Esophagus squamous epithelium (tissue), 4 donors: ENCODE results near the gene TOGARAM2.

Source experiments
- POLR2A ChIP-seq, 4 donors: fragments of 450-650 bp; IDR thresholded peaks; one replicate each; pipeline ENCODE4 v1.6.1; 2017; ENCODE audit warnings: antibody characterized with exemption in 4 of 4, mild to moderate bottlenecking in 4 of 4, moderate library complexity in 3 of 4
- TF ChIP-seq, protein P1 (sequence below), 6 experiments: fragments of 450-650 bp in 4 of 6; fragments of 200-600 bp in 2 of 6; sonication (generic) in 2 of 6; IDR thresholded peaks; one replicate each; pipeline ENCODE4 v1.5.1; 2016 to 2019; ENCODE audit warnings: antibody characterized with exemption in 6 of 6, mild to moderate bottlenecking in 4 of 6, moderate library complexity in 4 of 6

DNA sequence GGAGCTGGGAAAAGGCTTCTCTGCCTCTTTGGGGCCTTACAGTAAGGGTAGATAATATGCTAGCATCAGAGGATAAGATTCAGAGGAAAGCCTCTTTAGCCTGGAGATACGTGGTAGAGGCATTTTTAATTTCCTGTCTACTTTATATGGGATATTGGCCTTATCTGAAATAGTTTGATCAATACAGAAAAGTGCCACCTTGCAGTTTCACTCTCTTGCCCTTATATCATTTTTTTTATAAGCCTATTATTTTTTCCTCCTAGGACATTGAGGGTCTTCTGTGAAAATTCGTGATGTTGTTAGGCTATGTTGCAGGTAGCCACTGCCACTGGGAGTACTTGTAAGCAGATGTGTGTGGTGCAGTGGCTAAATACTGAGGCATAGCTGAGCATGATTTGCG is 40.1 kb upstream of the TOGARAM2 start:
- TF ChIP-seq, protein P1, sequence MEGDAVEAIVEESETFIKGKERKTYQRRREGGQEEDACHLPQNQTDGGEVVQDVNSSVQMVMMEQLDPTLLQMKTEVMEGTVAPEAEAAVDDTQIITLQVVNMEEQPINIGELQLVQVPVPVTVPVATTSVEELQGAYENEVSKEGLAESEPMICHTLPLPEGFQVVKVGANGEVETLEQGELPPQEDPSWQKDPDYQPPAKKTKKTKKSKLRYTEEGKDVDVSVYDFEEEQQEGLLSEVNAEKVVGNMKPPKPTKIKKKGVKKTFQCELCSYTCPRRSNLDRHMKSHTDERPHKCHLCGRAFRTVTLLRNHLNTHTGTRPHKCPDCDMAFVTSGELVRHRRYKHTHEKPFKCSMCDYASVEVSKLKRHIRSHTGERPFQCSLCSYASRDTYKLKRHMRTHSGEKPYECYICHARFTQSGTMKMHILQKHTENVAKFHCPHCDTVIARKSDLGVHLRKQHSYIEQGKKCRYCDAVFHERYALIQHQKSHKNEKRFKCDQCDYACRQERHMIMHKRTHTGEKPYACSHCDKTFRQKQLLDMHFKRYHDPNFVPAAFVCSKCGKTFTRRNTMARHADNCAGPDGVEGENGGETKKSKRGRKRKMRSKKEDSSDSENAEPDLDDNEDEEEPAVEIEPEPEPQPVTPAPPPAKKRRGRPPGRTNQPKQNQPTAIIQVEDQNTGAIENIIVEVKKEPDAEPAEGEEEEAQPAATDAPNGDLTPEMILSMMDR (IDR thresholded peaks at IDR 0.05): no peak
- no peak for TF ChIP-seq POLR2A (IDR thresholded peaks at IDR 0.05)
